ENCODE data around the gene GDAP1L1.
A peak's percentile ranks its signal among the peaks of the same experiment; 100 is the strongest.

The GDAP1L1 gene

DNA sequence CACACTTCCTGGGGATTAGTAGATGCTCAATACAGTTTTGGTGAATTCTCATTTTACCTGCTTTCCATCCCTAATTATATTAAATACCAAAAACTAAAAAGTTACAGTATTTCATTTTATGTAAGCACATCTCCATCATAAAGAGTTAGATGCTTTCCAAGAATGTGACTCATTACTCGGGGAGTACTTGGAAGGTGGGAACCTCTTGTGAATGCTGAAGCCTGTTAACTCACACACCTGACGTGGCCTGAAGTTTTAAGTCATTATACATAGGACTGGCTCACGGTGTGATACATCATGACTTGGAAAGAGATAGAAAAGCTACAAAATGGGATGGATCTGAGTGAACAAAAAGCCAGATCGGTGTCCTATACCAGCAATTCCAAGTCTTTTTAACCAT lies 34.3 kb upstream of the GDAP1L1 start:
- no peak overlapping the region for H3K14ac ChIP-seq (ENCODE audit: low read length in 2 of 2)
- 86% methylated on average over 4 of the region's 4 CpGs for WGBS

DNA sequence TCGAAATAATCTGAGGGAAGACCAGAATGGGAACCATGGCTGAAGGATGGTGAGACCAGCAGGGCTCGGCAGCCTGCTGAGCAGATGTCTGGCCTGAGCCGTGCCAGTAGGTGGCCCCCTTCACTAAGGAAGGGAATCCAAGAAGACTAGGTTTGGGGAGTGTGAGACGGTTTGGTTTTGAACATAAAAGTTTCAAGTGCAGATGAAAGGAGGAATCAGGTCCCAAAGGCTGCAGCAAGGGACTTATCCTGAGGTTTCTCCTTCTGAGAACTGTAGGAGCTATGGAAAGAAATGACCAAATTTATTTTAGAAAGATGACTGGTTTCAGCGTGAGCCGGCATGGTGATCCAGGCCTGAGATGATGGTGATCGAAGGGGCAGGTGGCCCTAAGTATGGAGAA lies 32.0 kb upstream of the GDAP1L1 start:
- Histone ChIP-seq H3K4me1 (ENCODE audit: control insufficient read depth, insufficient read depth, low read depth, low read length) (peaks cover 5% of the 10 kb centered on the region), H2BK15ac (ENCODE audit: low read depth, poor library complexity, severe bottlenecking) (no peak overlapping the region), H4K91ac (ENCODE audit: low read length) (no peak overlapping the region), H3K9me3 (ENCODE audit: control insufficient read depth, low read length) (no peaks in the 10 kb centered on the region), H3K4me2 (ENCODE audit: low read length, poor library complexity, severe bottlenecking) (no peak overlapping the region), H2AFZ (ENCODE audit: low read depth, low read length) (no peak overlapping the region), H2BK12ac (ENCODE audit: low read length in 2 of 2) (no peak overlapping the region), H3K23ac (ENCODE audit: low read length in 2 of 2) (no peak overlapping the region), H3K14ac (ENCODE audit: low read length in 2 of 2) (no peak overlapping the region), H3K4me3 (ENCODE audit: insufficient read depth in 1 of 2, low read depth in 1 of 2, low read length in 2 of 2) (no peak overlapping the region), H3K79me1 (replicated peaks; ENCODE audit: low read length, poor library complexity, severe bottlenecking) (peaks cover 13% of the 10 kb centered on the region), H3K27me3 (ENCODE audit: control insufficient read depth in 1 of 2, insufficient read depth in 1 of 2, low read length in 2 of 2) (no peaks in the 10 kb centered on the region), H3K18ac (ENCODE audit: low read depth in 1 of 2, low read length in 2 of 2) (no peak overlapping the region), H4K8ac (ENCODE audit: low read length) (no peak overlapping the region), H3K9ac (ENCODE audit: low read length) (peak overlapping the region; percentile 20), H3K36me3 (ENCODE audit: control insufficient read depth in 1 of 2, insufficient read depth in 2 of 2, low read depth in 1 of 2, low read length in 2 of 2) (peaks cover 0 to 8% of the 10 kb centered on the region in 2 experiments), H2BK120ac (ENCODE audit: low read depth, low read length) (no peak overlapping the region), H3K4ac (ENCODE audit: low read depth in 1 of 2, low read length in 2 of 2) (no peak overlapping the region), H2AK5ac (ENCODE audit: low read length, severe bottlenecking) (no peak overlapping the region), H3K27ac (ENCODE audit: low read length, poor library complexity, severe bottlenecking) (no peak overlapping the region), H2BK5ac (ENCODE audit: low read depth, low read length, poor library complexity, severe bottlenecking) (no peak overlapping the region)
- DNase-seq, result peak; percentile 71
- 47% methylated on average over 7 of the region's 7 CpGs for WGBS

More for the DNA sequence above, 34.3 kb upstream of the GDAP1L1 start:
- Histone ChIP-seq H3K9ac (ENCODE audit: low read length) (peak overlapping the region; percentile 63), H3K18ac (ENCODE audit: low read depth in 1 of 2, low read length in 2 of 2) (no peak overlapping the region), H3K36me3 (ENCODE audit: control insufficient read depth in 1 of 2, insufficient read depth in 2 of 2, low read depth in 1 of 2, low read length in 2 of 2) (peaks cover 0 to 8% of the 10 kb centered on the region in 2 experiments), H3K27me3 (ENCODE audit: control insufficient read depth in 1 of 2, insufficient read depth in 1 of 2, low read length in 2 of 2) (no peaks in the 10 kb centered on the region), H3K79me1 (replicated peaks; ENCODE audit: low read length, poor library complexity, severe bottlenecking) (peaks cover 11% of the 10 kb centered on the region), H3K4me1 (ENCODE audit: control insufficient read depth, insufficient read depth, low read depth, low read length) (peaks cover 5% of the 10 kb centered on the region), H3K27ac (ENCODE audit: low read length, poor library complexity, severe bottlenecking) (no peak overlapping the region), H3K4me3 (ENCODE audit: insufficient read depth in 1 of 2, low read depth in 1 of 2, low read length in 2 of 2) (no peak overlapping the region), H4K91ac (ENCODE audit: low read length) (no peak overlapping the region), H2BK120ac (ENCODE audit: low read depth, low read length) (no peak overlapping the region), H2BK5ac (ENCODE audit: low read depth, low read length, poor library complexity, severe bottlenecking) (no peak overlapping the region), H3K4me2 (ENCODE audit: low read length, poor library complexity, severe bottlenecking) (no peak overlapping the region), H2BK12ac (ENCODE audit: low read length in 2 of 2) (no peak overlapping the region), H3K4ac (ENCODE audit: low read depth in 1 of 2, low read length in 2 of 2) (no peak overlapping the region), H4K8ac (ENCODE audit: low read length) (no peak overlapping the region), H3K23ac (ENCODE audit: low read length in 2 of 2) (no peak overlapping the region), H2AK5ac (ENCODE audit: low read length, severe bottlenecking) (no peak overlapping the region), H3K9me3 (ENCODE audit: control insufficient read depth, low read length) (no peaks in the 10 kb centered on the region), H2AFZ (ENCODE audit: low read depth, low read length) (no peak overlapping the region), H2BK15ac (ENCODE audit: low read depth, poor library complexity, severe bottlenecking) (no peak overlapping the region)
- DNase-seq, result no peak

DNA sequence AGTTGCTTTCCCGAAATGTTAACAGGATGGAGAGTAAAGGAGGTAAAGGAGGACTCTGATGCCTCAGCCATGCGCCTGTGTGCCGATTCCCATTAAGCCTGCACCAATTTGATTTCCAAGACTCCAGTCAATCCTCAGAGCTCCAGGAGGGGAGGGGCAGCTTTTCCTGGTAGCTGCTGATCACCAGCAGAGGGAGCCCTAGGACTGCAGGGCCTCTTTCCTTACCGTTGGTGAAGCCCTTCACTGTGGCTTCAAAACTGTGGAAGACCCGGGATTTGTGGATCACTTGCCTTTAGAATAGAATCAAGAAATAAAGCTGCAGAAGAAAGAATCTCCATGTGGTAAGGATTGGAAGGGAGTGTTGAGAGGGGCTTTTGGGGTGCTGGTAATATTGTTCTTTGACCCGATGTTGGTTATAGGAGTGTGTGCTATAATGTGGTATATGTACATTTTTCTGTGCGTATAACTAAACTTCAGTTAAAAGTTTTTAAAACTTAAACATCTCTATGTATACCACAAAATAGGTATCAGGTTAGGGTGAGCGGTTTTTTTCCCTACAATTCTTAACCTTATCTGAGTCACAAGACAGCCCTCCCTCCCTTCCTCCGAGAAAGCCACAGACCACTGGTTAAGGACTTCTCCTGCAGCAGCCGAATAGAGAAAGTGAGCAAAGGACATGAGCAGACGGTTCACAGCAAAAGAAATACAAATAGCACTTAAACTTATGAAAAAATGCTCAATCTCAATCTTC lies 29.6 kb upstream of the GDAP1L1 start:
- Histone ChIP-seq H3K79me1 (replicated peaks; ENCODE audit: low read length, poor library complexity, severe bottlenecking) (peaks cover 9% of the 10 kb centered on the region), H2AFZ (ENCODE audit: low read depth, low read length) (no peak overlapping the region), H3K27ac (ENCODE audit: low read length, poor library complexity, severe bottlenecking) (no peak overlapping the region), H3K14ac (ENCODE audit: low read length in 2 of 2) (no peak overlapping the region), H3K36me3 (ENCODE audit: control insufficient read depth in 1 of 2, insufficient read depth in 2 of 2, low read depth in 1 of 2, low read length in 2 of 2) (peaks cover 0 to 8% of the 10 kb centered on the region in 2 experiments), H3K23ac (ENCODE audit: low read length in 2 of 2) (no peak overlapping the region), H3K9me3 (ENCODE audit: control insufficient read depth, low read length) (no peaks in the 10 kb centered on the region), H2BK12ac (ENCODE audit: low read length in 2 of 2) (no peak overlapping the region), H2BK15ac (ENCODE audit: low read depth, poor library complexity, severe bottlenecking) (no peak overlapping the region), H3K4me1 (ENCODE audit: control insufficient read depth, insufficient read depth, low read depth, low read length) (peaks cover 1% of the 10 kb centered on the region), H3K27me3 (ENCODE audit: control insufficient read depth in 1 of 2, insufficient read depth in 1 of 2, low read length in 2 of 2) (no peaks in the 10 kb centered on the region), H2BK120ac (ENCODE audit: low read depth, low read length) (no peak overlapping the region), H2BK5ac (ENCODE audit: low read depth, low read length, poor library complexity, severe bottlenecking) (no peak overlapping the region), H4K8ac (ENCODE audit: low read length) (no peak overlapping the region), H2AK5ac (ENCODE audit: low read length, severe bottlenecking) (no peak overlapping the region), H3K4ac (ENCODE audit: low read depth in 1 of 2, low read length in 2 of 2) (no peak overlapping the region), H3K4me2 (ENCODE audit: low read length, poor library complexity, severe bottlenecking) (no peak overlapping the region), H3K4me3 (ENCODE audit: insufficient read depth in 1 of 2, low read depth in 1 of 2, low read length in 2 of 2) (no peak overlapping the region), H4K91ac (ENCODE audit: low read length) (no peak overlapping the region), H3K18ac (ENCODE audit: low read depth in 1 of 2, low read length in 2 of 2) (no peak overlapping the region), H3K9ac (ENCODE audit: low read length) (peak overlapping the region; percentile 9)
- peak; percentile 72 for DNase-seq
- WGBS, result 50% methylated on average over 10 of the region's 11 CpGs

DNA sequence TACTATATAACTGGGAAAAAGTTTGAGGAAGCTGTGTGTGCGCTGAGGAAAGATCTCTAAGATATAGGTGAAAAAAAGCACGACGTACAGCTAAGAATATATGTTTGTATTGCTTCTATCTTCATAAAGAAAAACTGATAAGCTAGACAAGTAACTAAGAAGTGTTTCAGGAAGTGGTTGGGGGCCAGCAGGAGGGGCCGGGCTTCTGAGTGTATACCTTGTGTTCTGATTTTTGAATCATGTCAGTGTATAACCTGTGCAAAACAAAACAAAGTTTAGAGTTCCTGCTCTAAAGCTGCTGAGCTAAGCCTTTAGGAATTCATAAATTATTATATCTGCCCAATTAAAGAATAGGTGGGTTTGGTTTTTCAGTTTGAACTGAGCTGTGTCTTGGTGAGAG lies 28.7 kb upstream of the GDAP1L1 start:
- Histone ChIP-seq H3K14ac (ENCODE audit: low read length in 2 of 2) (no peak overlapping the region), H2AK5ac (ENCODE audit: low read length, severe bottlenecking) (no peak overlapping the region), H3K18ac (ENCODE audit: low read depth in 1 of 2, low read length in 2 of 2) (no peak overlapping the region), H3K4me2 (ENCODE audit: low read length, poor library complexity, severe bottlenecking) (no peak overlapping the region), H3K4ac (ENCODE audit: low read depth in 1 of 2, low read length in 2 of 2) (no peak overlapping the region), H4K8ac (ENCODE audit: low read length) (no peak overlapping the region), H4K91ac (ENCODE audit: low read length) (no peak overlapping the region), H2BK12ac (ENCODE audit: low read length in 2 of 2) (no peak overlapping the region), H3K4me1 (ENCODE audit: control insufficient read depth, insufficient read depth, low read depth, low read length) (peaks cover 1% of the 10 kb centered on the region), H3K27me3 (ENCODE audit: control insufficient read depth in 1 of 2, insufficient read depth in 1 of 2, low read length in 2 of 2) (no peaks in the 10 kb centered on the region), H3K9me3 (ENCODE audit: control insufficient read depth, low read length) (no peaks in the 10 kb centered on the region), H3K79me1 (replicated peaks; ENCODE audit: low read length, poor library complexity, severe bottlenecking) (peaks cover 9% of the 10 kb centered on the region), H3K23ac (ENCODE audit: low read length in 2 of 2) (no peak overlapping the region), H2AFZ (ENCODE audit: low read depth, low read length) (no peak overlapping the region), H2BK5ac (ENCODE audit: low read depth, low read length, poor library complexity, severe bottlenecking) (no peak overlapping the region), H3K27ac (ENCODE audit: low read length, poor library complexity, severe bottlenecking) (no peak overlapping the region), H3K36me3 (ENCODE audit: control insufficient read depth in 1 of 2, insufficient read depth in 2 of 2, low read depth in 1 of 2, low read length in 2 of 2) (peaks cover 0 to 8% of the 10 kb centered on the region in 2 experiments), H3K9ac (ENCODE audit: low read length) (no peak overlapping the region), H3K4me3 (ENCODE audit: insufficient read depth in 1 of 2, low read depth in 1 of 2, low read length in 2 of 2) (no peak overlapping the region), H2BK15ac (ENCODE audit: low read depth, poor library complexity, severe bottlenecking) (no peak overlapping the region), H2BK120ac (ENCODE audit: low read depth, low read length) (no peak overlapping the region)
- no peak for DNase-seq
- 90% methylated on average over 4 of the region's 4 CpGs for WGBS
